GM21717 (cell line): ENCODE data around the gene MGRN1.

ENCODE experiments used
- ATAC-seq: cut with Tn5 transposase; IDR thresholded peaks from one replicate; pipeline ENCODE4 v1.9.1; 2021; ENCODE audit warnings: mild to moderate bottlenecking, moderate library complexity; ENCODE audit not compliant: unreplicated experiment

MGRN1 gene

GRCh38 chr16:4685776-4686496, 61.3 kb downstream of the MGRN1 start:
- no peak for ATAC-seq

GRCh38 chr16:4686497-4687210, 62.0 kb downstream of the MGRN1 start:
- ATAC-seq, result no peak

- no peak for ATAC-seq
These were observed 62.8 kb downstream of the MGRN1 start for GRCh38 chr16:4687416-4687815.

- no peak for ATAC-seq
These were observed 63.5 kb downstream of the MGRN1 start for GRCh38 chr16:4687946-4688673.

GRCh38 chr16:4688674-4689045, 64.0 kb downstream of the MGRN1 start:
- ATAC-seq, result no peak

- ATAC-seq, result no peak
These were observed 64.6 kb downstream of the MGRN1 start for GRCh38 chr16:4689091-4689671.

- no peak for ATAC-seq
These were observed 65.5 kb downstream of the MGRN1 start for GRCh38 chr16:4689864-4690704.

GRCh38 chr16:4690946-4691665, 66.5 kb downstream of the MGRN1 start:
- ATAC-seq, result no peak

- ATAC-seq, result no peak
These were observed 67.2 kb downstream of the MGRN1 start for GRCh38 chr16:4691666-4692412.

GRCh38 chr16:4692460-4693295, 68.1 kb downstream of the MGRN1 start:
- ATAC-seq, result peak; percentile 14

GRCh38 chr16:4693296-4693955, 68.8 kb downstream of the MGRN1 start, which contains the start of gene NUDT16L1:
Gene NUDT16L1, plus strand, starts transcription at chr16:4693562. Its CDS starts 165 bp downstream, at chr16:4693727.
- peak; percentile 92 for ATAC-seq

GRCh38 chr16:4693956-4694641, 69.5 kb downstream of the MGRN1 start:
- no peak for ATAC-seq

GRCh38 chr16:4694642-4695451, 70.2 kb downstream of the MGRN1 start:
- no peak for ATAC-seq

GRCh38 chr16:4695473-4696171, 71.0 kb downstream of the MGRN1 start:
- ATAC-seq, result no peak

GRCh38 chr16:4696172-4696904, 71.7 kb downstream of the MGRN1 start:
- ATAC-seq, result no peak
